Measurements from ENCODE around the gene NEURL1B. TPM values are rescaled to one million over a fixed set of nuclear protein-coding genes. Genes with fewer than 3 reads are reported as not detected.
A peak's percentile ranks its signal among the peaks of the same experiment; 100 is the strongest.

NEURL1B gene
- total RNA-seq, 6 experiments from 2014 or later = 4.9 to 9.8 (median 6.4) TPM

GRCh38 chr5:172624083-172624995, 16.7 kb upstream of the NEURL1B start:
- DNase-seq (peak in 1 of 3 donors; percentile 40), ATAC-seq (no peak)
- 76% methylated on average over 9 of the region's 17 CpGs for WGBS (ENCODE audit: insufficient coverage, low coverage, low lambda C conversion rate, missing lambda C conversion rate)
- TF ChIP-seq POLR2A (IDR thresholded peaks at IDR 0.05) = no peak
- no peak for TF ChIP-seq CTCF (IDR thresholded peaks at IDR 0.05)
- intact Hi-C loops (cut with DNase I) = no loop called here
- H3K4me3 ChIP-seq = no peak overlapping the region
- H3K27ac ChIP-seq = no peak overlapping the region
- H3K36me3 ChIP-seq = no peaks in the 10 kb centered on the region
- no peaks in the 10 kb centered on the region for H3K4me1 ChIP-seq
- H3K9me3 ChIP-seq = no peaks in the 10 kb centered on the region
- no peaks in the 10 kb centered on the region for H3K27me3 ChIP-seq

DNA sequence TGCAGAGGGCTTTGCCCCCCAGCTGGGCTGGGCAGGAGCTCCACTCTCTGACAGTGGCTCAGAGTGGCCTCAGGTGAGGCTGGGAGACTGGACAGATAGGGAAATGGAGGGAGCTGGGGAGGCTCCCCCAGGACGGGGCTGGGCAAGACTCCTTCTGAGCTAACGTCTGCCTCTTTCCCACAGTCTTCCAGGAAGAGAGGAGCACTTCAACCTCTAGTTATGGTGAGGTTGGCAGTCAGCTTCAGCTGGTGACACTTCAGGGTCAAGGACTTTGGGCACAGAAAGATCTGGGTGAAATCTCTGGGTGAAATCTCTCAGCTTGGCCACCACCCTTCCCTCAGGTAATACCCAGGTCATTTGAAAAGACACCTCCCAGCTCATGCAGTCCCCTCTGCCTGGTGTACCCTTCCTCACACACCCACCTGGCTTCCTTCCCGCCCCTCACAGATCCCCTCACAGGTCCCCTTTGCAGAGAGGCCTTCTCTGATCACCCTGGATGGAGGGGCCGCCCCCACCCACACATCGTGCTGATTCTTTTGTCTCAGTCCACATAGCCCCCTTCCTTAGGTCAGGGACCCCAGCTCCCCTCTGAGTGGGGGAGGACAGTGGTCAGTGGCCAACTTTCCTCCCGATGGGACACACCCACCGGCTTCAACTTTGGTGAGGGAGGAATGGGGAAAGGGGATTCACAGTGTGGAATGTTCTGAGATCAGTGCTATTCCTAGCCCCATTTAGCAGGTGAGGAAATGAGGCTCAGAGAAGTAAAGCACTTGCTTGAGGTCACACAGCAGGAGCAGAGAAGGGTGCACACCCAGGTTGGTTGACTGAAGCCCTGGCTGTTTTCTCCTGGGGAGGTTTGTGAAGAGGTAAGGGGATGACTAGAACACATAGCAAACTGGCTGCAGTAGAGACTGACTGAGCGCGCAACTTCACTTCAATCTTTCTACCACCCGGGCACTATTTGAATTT, 15.8 kb upstream of the NEURL1B start:
- Histone ChIP-seq H3K4me3 (no peak overlapping the region), H3K36me3 (no peaks in the 10 kb centered on the region), H3K27me3 (no peaks in the 10 kb centered on the region), H3K4me1 (no peaks in the 10 kb centered on the region), H3K27ac (no peak overlapping the region), H3K9me3 (no peaks in the 10 kb centered on the region)
- ATAC-seq (peak in 1 of 4 donors; percentile 8), DNase-seq (peak in 1 of 3 donors; percentile 16)
- TF ChIP-seq CTCF (IDR thresholded peaks at IDR 0.05) (no peak), POLR2A (IDR thresholded peaks at IDR 0.05) (no peak)
- 58% methylated on average over 7 of the region's 10 CpGs for WGBS (ENCODE audit: insufficient coverage, low coverage, low lambda C conversion rate, missing lambda C conversion rate)
- intact Hi-C loops (cut with DNase I) = no loop called here

DNA sequence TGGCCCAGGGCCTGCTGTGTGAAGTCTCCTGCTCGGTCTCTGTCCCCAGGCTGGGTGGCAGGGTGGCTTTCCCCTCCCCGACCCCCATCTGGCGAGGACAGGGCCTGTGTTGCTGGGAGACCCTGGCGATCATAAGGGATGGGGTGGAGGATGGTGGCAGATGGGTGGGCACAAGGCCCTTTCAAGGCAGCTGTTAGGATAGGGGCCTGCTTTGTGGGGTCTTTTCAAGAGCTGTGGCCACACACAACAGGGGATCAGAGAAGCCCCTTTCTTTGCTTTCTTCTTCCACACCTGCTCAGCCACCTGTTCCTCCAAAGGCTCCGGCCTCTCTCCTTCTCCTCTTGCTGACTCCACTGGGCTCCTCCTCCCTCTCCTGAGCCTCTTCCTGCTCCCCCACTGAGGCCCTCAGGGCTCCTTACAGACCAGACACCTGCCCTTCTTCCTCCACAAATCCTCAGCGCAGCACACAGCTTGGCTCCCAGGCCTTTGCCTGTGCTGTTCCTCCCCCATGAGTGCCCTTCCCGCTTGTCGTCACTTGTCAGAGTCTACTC, 15.0 kb upstream of the NEURL1B start:
- peak in 1 of 3 donors; percentile 19 for DNase-seq
- TF ChIP-seq CTCF (IDR thresholded peaks at IDR 0.05) = no peak
- no peak for TF ChIP-seq POLR2A (IDR thresholded peaks at IDR 0.05)

DNA sequence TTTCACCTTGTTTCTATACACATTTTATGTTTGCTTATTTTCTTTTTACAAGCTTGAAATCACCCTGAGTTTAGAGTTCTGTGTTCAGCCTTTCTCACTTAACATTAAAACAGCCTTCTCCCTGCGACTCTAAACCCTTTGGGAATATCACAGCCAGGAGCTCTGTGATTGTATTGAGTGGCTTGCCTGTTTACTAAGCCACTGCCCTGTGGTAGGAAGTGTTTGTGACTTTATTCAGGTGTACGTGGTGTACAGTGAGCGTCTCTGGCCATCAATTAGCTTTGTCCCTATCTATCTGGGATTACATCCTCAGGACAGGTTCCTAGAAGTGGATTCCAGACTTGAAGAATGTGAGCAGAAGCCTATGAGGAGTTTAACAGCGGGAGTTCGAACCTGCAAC, 11.0 kb upstream of the NEURL1B start:
- TF ChIP-seq CTCF (IDR thresholded peaks at IDR 0.05) = no peak
- TF ChIP-seq POLR2A (IDR thresholded peaks at IDR 0.05) = no peak
- H3K36me3 ChIP-seq = no peaks in the 10 kb centered on the region
- ATAC-seq = no peak
- 86% methylated on average over 5 of the region's 5 CpGs for WGBS (ENCODE audit: insufficient coverage, low coverage, low lambda C conversion rate, missing lambda C conversion rate)
- H3K27ac ChIP-seq = no peak overlapping the region
- H3K4me1 ChIP-seq = no peaks in the 10 kb centered on the region
- H3K27me3 ChIP-seq = no peaks in the 10 kb centered on the region
- H3K9me3 ChIP-seq = no peaks in the 10 kb centered on the region
- DNase-seq = no peak
- no peak overlapping the region for H3K4me3 ChIP-seq
- intact Hi-C loops (cut with DNase I) = no loop called here

More for the DNA sequence above, 15.0 kb upstream of the NEURL1B start:
- no peaks in the 10 kb centered on the region for H3K4me1 ChIP-seq
- no peak overlapping the region for H3K27ac ChIP-seq
- no peak overlapping the region for H3K4me3 ChIP-seq
- intact Hi-C loops (cut with DNase I) = no loop called here
- WGBS (ENCODE audit: insufficient coverage, low coverage, low lambda C conversion rate, missing lambda C conversion rate) = 84% methylated on average over 3 of the region's 8 CpGs
- H3K36me3 ChIP-seq = no peaks in the 10 kb centered on the region
- H3K9me3 ChIP-seq = no peaks in the 10 kb centered on the region
- no peaks in the 10 kb centered on the region for H3K27me3 ChIP-seq
- no peak for ATAC-seq

Measured in right lobe of liver (tissue), 6 donors.